Prostate gland (tissue), 2 donors: ENCODE results near the gene TIMP4.

Source experiments
- POLR2A ChIP-seq: fragments of 450-650 bp; IDR thresholded peaks from one replicate; pipeline ENCODE4 v1.6.1; 2016; ENCODE audit warnings: antibody characterized with exemption, mild to moderate bottlenecking
- POLR2AphosphoS5 ChIP-seq: sonication (generic); formaldehyde crosslinking; IDR thresholded peaks from one replicate; pipeline ENCODE4 v1.6.1; 2017; ENCODE audit warnings: antibody characterized with exemption
- TF ChIP-seq, protein P1 (sequence below), 4 experiments: fragments of 200-600 bp in 2 of 4; fragments of 450-650 bp in 2 of 4; sonication (generic) in 2 of 4; IDR thresholded peaks; 1 replicate in 3 of 4; 2 replicates in 1 of 4; pipeline ENCODE4 v1.5.1; 2016 to 2019; ENCODE audit warnings: antibody characterized with exemption in 4 of 4, mild to moderate bottlenecking in 2 of 4, moderate library complexity in 2 of 4

DNA sequence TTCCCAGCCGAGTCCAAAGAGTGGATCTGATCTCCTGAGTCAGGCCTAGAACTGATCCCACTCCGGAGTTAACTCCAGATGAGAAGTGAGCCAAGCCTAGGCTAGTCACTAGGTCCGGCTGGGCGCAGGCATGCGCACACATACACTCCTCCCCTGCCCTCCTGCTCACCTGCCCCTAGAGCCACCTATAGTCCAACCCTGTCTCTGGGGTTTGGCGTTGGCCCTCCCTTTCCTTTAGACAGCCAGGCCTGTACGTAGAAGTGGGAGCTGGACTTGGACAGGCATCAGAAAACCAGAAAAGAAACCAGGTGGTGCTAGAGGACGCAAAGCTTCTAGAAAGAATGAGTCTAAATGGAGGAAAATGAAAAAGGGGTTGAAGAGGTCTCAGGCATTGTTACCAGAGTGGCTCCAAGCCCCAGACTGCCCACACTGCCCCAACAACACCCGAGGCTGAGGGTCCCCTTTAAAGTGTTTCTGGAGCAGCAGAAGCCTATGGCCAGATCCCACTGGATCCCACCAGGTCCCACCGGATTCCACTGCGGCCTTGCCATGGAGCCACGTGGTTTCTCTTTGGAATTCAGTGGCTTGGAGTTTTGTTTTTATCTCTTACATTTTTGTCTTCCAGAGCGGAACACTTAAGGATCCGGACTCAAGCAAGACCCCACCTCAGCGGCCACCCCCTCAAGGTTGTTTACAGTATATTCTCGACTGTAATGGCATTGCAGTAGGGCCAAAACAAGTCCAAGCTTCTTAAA is 24.2 kb upstream of the TIMP4 start:
- TF ChIP-seq, protein P1, sequence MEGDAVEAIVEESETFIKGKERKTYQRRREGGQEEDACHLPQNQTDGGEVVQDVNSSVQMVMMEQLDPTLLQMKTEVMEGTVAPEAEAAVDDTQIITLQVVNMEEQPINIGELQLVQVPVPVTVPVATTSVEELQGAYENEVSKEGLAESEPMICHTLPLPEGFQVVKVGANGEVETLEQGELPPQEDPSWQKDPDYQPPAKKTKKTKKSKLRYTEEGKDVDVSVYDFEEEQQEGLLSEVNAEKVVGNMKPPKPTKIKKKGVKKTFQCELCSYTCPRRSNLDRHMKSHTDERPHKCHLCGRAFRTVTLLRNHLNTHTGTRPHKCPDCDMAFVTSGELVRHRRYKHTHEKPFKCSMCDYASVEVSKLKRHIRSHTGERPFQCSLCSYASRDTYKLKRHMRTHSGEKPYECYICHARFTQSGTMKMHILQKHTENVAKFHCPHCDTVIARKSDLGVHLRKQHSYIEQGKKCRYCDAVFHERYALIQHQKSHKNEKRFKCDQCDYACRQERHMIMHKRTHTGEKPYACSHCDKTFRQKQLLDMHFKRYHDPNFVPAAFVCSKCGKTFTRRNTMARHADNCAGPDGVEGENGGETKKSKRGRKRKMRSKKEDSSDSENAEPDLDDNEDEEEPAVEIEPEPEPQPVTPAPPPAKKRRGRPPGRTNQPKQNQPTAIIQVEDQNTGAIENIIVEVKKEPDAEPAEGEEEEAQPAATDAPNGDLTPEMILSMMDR (IDR thresholded peaks at IDR 0.05) = no peak
- TF ChIP-seq POLR2A (no peak), POLR2AphosphoS5 (no peak)
